ENCODE data around the gene ARHGAP24. TPM values are rescaled to one million over a fixed set of nuclear protein-coding genes. Genes with fewer than 3 reads are reported as not detected.

ARHGAP24 gene
- total RNA-seq, 1 donor from 2014 or later = 15.0 TPM

DNA sequence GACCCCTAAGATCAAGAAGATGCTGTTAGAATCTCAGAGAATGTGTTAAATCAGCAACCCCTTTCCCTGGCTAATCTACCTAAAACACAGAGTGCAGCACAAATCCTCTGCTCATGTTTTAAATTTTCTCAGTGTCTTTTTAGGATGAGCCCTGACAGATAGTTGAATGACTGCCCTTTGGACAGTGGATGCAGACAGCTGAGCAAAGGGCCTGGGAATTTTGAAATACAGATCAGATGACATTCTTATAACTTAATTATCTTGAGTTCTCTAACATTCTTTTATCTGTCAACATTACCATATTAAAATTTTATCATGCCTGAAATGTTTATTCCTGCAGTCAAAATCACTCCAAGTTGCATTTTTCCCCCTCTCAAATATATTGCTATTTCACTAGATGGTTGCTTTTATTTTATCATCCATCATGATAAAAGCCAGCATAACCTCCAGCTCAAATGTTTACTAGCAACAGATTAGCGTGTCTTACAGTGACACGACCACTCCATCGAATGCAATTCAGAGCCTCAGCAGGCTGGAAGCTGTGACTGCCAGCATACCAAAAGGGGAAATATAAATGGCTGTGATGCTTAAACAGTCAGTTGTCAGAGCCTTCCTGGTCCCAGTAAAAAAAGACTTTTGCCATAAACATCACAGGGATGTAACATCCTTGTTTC, 22.8 kb upstream of the ARHGAP24 start:
- DNase-seq (ENCODE audit: low spot score in 2 of 2, unreplicated experiment in 2 of 2) = no peak
- peaks cover 35% of the 10 kb centered on the region for H3K4me1 Mint-ChIP-seq
- no peak overlapping the region for H3K4me3 Mint-ChIP-seq
- H3K9me3 Mint-ChIP-seq = no peaks in the 10 kb centered on the region
- peak overlapping the region; percentile 49 for H3K27ac Mint-ChIP-seq
- H3K36me3 Mint-ChIP-seq = no peaks in the 10 kb centered on the region
- TF ChIP-seq, protein P1, sequence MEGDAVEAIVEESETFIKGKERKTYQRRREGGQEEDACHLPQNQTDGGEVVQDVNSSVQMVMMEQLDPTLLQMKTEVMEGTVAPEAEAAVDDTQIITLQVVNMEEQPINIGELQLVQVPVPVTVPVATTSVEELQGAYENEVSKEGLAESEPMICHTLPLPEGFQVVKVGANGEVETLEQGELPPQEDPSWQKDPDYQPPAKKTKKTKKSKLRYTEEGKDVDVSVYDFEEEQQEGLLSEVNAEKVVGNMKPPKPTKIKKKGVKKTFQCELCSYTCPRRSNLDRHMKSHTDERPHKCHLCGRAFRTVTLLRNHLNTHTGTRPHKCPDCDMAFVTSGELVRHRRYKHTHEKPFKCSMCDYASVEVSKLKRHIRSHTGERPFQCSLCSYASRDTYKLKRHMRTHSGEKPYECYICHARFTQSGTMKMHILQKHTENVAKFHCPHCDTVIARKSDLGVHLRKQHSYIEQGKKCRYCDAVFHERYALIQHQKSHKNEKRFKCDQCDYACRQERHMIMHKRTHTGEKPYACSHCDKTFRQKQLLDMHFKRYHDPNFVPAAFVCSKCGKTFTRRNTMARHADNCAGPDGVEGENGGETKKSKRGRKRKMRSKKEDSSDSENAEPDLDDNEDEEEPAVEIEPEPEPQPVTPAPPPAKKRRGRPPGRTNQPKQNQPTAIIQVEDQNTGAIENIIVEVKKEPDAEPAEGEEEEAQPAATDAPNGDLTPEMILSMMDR (IDR thresholded peaks at IDR 0.05; ENCODE audit: unreplicated experiment) = no peak
- H3K27me3 Mint-ChIP-seq (ENCODE audit: low read depth) = no peaks in the 10 kb centered on the region

DNA sequence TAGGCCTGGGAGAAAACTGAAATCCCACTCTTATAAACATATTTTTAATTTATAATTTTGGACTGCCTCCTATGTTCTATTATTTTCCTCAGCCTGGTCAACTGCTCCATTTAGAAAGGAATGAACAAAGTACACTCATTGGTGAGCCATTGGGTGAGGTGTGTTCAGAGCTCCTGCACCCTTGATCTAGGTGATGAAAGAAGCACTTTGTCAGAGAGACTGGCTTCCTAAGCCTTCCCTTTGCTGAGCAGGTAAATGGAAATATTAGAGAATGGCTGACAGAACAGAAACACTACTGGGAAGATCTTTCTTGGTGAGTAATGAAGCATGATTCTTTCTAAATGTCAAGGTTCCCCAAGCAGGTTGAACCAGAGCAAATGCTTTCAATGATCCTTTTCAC, 19.0 kb upstream of the ARHGAP24 start:
- DNase-seq (ENCODE audit: low spot score in 2 of 2, unreplicated experiment in 2 of 2) = no peak
- no peaks in the 10 kb centered on the region for H3K36me3 Mint-ChIP-seq
- H3K27ac Mint-ChIP-seq = no peak overlapping the region
- TF ChIP-seq, protein P1 (IDR thresholded peaks at IDR 0.05; ENCODE audit: unreplicated experiment) = no peak
- no peaks in the 10 kb centered on the region for H3K27me3 Mint-ChIP-seq (ENCODE audit: low read depth)
- H3K4me1 Mint-ChIP-seq = peaks cover 25% of the 10 kb centered on the region
- no peaks in the 10 kb centered on the region for H3K9me3 Mint-ChIP-seq
- H3K4me3 Mint-ChIP-seq = no peak overlapping the region

DNA sequence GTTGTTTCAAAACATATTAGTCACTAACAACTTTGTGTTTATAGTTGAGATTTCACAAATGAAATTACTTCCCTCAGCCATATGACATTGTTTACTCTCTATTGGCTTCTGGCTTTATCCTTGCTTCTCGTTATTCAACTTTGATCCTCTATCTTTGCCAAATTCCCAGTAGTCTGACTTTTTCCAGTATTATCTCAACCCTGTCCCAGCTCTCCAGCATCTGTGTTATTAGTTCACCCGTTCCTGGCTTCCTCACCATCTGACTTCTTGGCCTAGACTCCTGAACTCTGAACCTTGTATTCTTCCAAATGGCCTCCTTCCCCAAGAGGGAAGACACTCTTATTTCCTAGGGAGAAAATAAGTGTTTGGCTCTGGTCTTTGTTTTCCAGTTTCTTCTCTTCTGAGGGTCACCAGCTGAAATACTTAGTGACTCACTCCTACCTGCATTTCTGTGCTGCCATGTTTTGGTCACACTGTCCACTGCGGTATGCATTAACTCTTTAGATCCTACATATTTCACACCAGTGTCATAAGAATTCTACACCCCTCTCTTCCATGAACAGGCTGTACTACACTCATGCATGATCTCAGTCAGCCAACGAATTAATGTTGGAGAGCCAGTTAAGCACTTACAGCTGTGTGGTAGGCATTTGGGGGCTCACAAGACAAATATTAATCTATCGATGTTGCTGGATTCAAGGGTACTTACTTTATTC, 17.0 kb upstream of the ARHGAP24 start:
- H3K4me1 Mint-ChIP-seq = peaks cover 10% of the 10 kb centered on the region
- no peak overlapping the region for H3K27ac Mint-ChIP-seq
- H3K9me3 Mint-ChIP-seq = no peaks in the 10 kb centered on the region
- H3K27me3 Mint-ChIP-seq (ENCODE audit: low read depth) = no peaks in the 10 kb centered on the region
- DNase-seq (ENCODE audit: low spot score in 2 of 2, unreplicated experiment in 2 of 2) = no peak
- H3K4me3 Mint-ChIP-seq = no peak overlapping the region
- TF ChIP-seq, protein P1 (IDR thresholded peaks at IDR 0.05; ENCODE audit: unreplicated experiment) = no peak
- no peaks in the 10 kb centered on the region for H3K36me3 Mint-ChIP-seq

DNA sequence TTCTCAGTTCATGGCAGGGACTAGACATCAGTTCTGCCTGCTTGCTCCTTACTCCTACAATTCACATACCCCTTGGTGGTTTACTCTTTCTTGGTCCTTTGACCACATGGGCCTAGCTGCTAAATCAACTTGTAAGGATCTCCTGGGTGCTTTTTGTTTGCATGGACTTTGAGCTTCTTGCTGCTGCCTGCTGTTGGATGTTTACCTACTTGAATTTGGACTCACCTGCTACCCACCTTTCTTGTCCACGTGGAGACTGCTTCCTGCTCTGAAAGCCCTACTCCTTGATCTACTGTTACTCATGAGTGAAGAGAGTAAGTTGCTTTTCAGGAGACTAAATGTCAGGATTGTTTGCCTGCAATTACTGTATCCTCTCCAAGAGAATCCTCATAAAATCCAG, 15.2 kb upstream of the ARHGAP24 start:
- no peak overlapping the region for H3K4me3 Mint-ChIP-seq
- no peaks in the 10 kb centered on the region for H3K36me3 Mint-ChIP-seq
- no peaks in the 10 kb centered on the region for H3K27me3 Mint-ChIP-seq (ENCODE audit: low read depth)
- no peak for DNase-seq (ENCODE audit: low spot score in 2 of 2, unreplicated experiment in 2 of 2)
- TF ChIP-seq, protein P1 (IDR thresholded peaks at IDR 0.05; ENCODE audit: unreplicated experiment) = no peak
- no peaks in the 10 kb centered on the region for H3K9me3 Mint-ChIP-seq
- no peak overlapping the region for H3K27ac Mint-ChIP-seq
- no peaks in the 10 kb centered on the region for H3K4me1 Mint-ChIP-seq

DNA sequence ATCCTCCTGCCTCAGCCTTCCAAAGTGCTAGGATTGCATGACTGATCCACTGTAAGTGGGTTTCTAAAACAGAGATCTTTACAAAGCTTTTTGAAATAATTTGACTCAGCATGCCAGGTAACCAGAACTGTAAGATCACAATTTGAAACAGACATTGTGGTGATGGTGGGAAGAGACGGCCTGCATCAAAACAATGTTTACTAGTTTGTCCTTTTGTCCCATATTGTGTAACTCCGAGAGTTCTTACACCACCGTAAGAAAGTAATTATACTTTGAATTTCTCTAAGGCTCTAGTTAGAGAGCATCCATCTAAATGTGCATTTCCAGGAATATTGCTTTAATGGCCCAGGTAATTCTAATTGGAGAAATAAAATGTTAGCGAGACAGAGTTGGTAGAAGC, 594 bp upstream of the ARHGAP24 start:
- H3K27me3 Mint-ChIP-seq (ENCODE audit: low read depth) = no peaks in the 10 kb centered on the region
- peak overlapping the region; percentile 95 for H3K27ac Mint-ChIP-seq
- peaks cover 25% of the 10 kb centered on the region for H3K4me1 Mint-ChIP-seq

More for the DNA sequence above, 594 bp upstream of the ARHGAP24 start:
- no peaks in the 10 kb centered on the region for H3K9me3 Mint-ChIP-seq
- H3K36me3 Mint-ChIP-seq = no peaks in the 10 kb centered on the region
- TF ChIP-seq, protein P1 (IDR thresholded peaks at IDR 0.05; ENCODE audit: unreplicated experiment) = no peak
- DNase-seq (ENCODE audit: low spot score in 2 of 2, unreplicated experiment in 2 of 2) = no peak
- peak overlapping the region; percentile 88 for H3K4me3 Mint-ChIP-seq

Data from mesothelial cell of epicardium (in vitro differentiated cells).